Ovary (tissue), 3 donors: ENCODE measurements around the gene ANO2.

Source experiments
- POLR2A ChIP-seq: fragments of 450-650 bp; IDR thresholded peaks from one replicate; pipeline ENCODE4 v1.6.1; 2017; ENCODE audit warnings: antibody characterized with exemption, mild to moderate bottlenecking, moderate library complexity
- TF ChIP-seq, protein P1 (sequence below), 3 donors: fragments of 450-650 bp in 2 of 3; fragments of 200-600 bp in 1 of 3; IDR thresholded peaks; one replicate each; pipeline versions ENCODE4 v1.5.1 to v1.8.0; 2016 to 2022; ENCODE audit warnings: antibody characterized with exemption in 3 of 3, mild to moderate bottlenecking in 1 of 3
- donor health status: DM: no; HTN: no; CAD: no.

DNA sequence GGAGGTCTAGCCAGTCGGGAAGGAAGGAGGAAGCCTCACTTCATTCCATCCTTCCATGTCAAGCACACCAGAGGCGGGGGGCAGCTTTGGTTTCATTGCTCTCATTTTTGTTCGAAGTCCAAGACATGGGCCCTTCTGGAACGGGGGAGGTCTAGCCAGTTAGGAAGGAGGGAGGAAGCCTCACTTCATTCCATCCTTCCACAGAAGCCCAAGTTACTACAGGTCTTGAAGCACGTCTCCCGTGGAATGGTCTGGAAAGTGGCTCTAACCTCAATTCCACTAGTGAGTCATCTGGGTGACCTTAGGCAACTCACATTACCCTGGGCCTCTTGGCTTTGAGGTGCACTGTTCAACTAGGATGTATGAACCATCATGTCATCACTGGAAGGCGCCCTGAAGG, 356.9 kb downstream of the ANO2 start:
- TF ChIP-seq POLR2A = no peak
- TF ChIP-seq, protein P1, sequence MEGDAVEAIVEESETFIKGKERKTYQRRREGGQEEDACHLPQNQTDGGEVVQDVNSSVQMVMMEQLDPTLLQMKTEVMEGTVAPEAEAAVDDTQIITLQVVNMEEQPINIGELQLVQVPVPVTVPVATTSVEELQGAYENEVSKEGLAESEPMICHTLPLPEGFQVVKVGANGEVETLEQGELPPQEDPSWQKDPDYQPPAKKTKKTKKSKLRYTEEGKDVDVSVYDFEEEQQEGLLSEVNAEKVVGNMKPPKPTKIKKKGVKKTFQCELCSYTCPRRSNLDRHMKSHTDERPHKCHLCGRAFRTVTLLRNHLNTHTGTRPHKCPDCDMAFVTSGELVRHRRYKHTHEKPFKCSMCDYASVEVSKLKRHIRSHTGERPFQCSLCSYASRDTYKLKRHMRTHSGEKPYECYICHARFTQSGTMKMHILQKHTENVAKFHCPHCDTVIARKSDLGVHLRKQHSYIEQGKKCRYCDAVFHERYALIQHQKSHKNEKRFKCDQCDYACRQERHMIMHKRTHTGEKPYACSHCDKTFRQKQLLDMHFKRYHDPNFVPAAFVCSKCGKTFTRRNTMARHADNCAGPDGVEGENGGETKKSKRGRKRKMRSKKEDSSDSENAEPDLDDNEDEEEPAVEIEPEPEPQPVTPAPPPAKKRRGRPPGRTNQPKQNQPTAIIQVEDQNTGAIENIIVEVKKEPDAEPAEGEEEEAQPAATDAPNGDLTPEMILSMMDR (IDR thresholded peaks at IDR 0.05) = no peak
